Astrocyte of the cerebellum (primary cell): Measurements from ENCODE around the gene BMP6.
A peak's percentile ranks its signal among the peaks of the same experiment; 100 is the strongest.

Source experiments
- DNase-seq: peaks from one replicate; pipeline ENCODE4 v3.0.0-alpha.2; 2011; ENCODE audit warnings: low read depth
- H3K4me3 ChIP-seq: 2 replicates; pipeline ENCODE4 v1.5.1; 2011; ENCODE audit warnings: mild to moderate bottlenecking, low read depth, low read length, moderate library complexity
- in situ Hi-C: cut with HindIII; loops from 2 replicates; pipeline ENCODE4 v1.10.0; 2017; ENCODE audit warnings: low sequenced_read_pairs
- TF ChIP-seq, protein P1 (sequence below): IDR thresholded peaks from 2 replicates; pipeline ENCODE4 v1.5.1; 2012; ENCODE audit warnings: low read length, low read depth, moderate library complexity, mild to moderate bottlenecking; ENCODE audit errors: missing control alignments

Gene BMP6

DNA sequence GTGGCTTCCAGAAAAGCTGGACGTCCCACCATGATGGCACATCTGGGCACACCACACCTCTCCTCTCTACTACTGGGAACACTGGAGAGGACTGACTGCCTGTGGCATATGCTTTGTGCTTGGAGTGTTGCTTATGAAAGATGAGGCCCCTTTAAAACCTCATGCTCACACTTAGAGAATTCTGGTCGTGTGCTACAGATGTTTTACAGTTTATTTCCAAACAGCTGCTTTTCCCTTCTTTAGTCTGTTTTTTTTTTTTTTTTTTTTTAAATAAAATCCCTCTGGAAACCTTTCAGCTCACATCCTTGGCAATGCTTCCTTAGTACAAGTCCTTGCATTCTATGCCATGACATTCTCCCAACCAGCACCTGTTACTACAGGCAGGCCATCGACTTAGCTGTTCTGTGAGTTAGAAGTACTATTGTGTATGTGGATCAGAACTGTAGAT lies 60.3 kb downstream of the BMP6 start:
- DNase-seq, result no peak
- TF ChIP-seq, protein P1, sequence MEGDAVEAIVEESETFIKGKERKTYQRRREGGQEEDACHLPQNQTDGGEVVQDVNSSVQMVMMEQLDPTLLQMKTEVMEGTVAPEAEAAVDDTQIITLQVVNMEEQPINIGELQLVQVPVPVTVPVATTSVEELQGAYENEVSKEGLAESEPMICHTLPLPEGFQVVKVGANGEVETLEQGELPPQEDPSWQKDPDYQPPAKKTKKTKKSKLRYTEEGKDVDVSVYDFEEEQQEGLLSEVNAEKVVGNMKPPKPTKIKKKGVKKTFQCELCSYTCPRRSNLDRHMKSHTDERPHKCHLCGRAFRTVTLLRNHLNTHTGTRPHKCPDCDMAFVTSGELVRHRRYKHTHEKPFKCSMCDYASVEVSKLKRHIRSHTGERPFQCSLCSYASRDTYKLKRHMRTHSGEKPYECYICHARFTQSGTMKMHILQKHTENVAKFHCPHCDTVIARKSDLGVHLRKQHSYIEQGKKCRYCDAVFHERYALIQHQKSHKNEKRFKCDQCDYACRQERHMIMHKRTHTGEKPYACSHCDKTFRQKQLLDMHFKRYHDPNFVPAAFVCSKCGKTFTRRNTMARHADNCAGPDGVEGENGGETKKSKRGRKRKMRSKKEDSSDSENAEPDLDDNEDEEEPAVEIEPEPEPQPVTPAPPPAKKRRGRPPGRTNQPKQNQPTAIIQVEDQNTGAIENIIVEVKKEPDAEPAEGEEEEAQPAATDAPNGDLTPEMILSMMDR, result no peak
- H3K4me3 ChIP-seq, result no peak overlapping the region
- in situ Hi-C loops, result no loop called here

GRCh38 chr6:7787137-7787608 lies 61.3 kb downstream of the BMP6 start:
- in situ Hi-C loops, result no loop called here
- H3K4me3 ChIP-seq, result no peak overlapping the region
- TF ChIP-seq, protein P1, result no peak

GRCh38 chr6:7787731-7788130 lies 61.8 kb downstream of the BMP6 start:
- TF ChIP-seq, protein P1, result no peak
- no peak overlapping the region for H3K4me3 ChIP-seq
- DNase-seq, result no peak
- in situ Hi-C loops, result no loop called here

More at GRCh38 chr6:7787137-7787608, 61.3 kb downstream of the BMP6 start:
- peak; percentile 37 for DNase-seq

DNA sequence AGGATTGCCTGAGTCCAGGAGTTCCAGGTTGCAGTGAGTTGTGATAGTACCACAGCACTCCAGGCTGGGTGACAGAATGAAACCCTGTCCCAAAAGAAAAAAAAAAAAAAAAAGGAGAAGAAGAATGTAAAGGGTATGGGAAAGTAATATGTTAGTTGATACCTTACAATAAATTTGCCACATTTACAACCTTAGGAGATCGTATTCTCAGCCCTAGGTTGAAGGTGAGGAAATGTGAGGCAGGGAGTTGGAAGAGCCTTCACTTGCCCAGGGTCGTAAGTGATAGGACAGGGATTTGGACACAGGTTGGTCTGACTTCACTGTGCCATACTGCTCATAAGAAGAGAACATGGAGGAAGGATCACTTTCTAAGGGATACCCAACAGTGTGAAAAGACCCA lies 68.6 kb downstream of the BMP6 start:
- no peak overlapping the region for H3K4me3 ChIP-seq
- in situ Hi-C loops, result no loop called here
- DNase-seq, result no peak
- TF ChIP-seq, protein P1, result no peak

- no peak overlapping the region for H3K4me3 ChIP-seq
- TF ChIP-seq, protein P1, result no peak
- in situ Hi-C loops, result no loop called here
- DNase-seq, result no peak
Measured at GRCh38 chr6:7797386-7797785, 71.5 kb downstream of the BMP6 start.

- no peak for DNase-seq
- H3K4me3 ChIP-seq, result no peak overlapping the region
- TF ChIP-seq, protein P1, result no peak
- in situ Hi-C loops, result no loop called here
Measured at GRCh38 chr6:7798751-7799150, 72.9 kb downstream of the BMP6 start.
